Activated CD4-positive, CD25-positive, alpha-beta regulatory T cell treated with anti-CD3 and anti-CD28 coated beads, Interleukin-2, amount 50 U/mL, for 16 hours (primary cell): ENCODE measurements around the gene SPATA9.

Source experiments
- DNase-seq: peaks from one replicate; pipeline ENCODE4 v3.0.0-alpha.2; 2020; ENCODE audit warnings: low read depth, low spot score

The SPATA9 gene

GRCh38 chr5:95682891-95683290 is at the start of gene SPATA9:
TSS of gene SPATA9 (minus strand) at chr5:95682991. CDS start at chr5:95682854, 137 bp downstream.
- DNase-seq = no peak

GRCh38 chr5:95731571-95732554 is 49.1 kb upstream of the SPATA9 start:
- no peak for DNase-seq

- no peak for DNase-seq
Measured at GRCh38 chr5:95730730-95731570, 48.2 kb upstream of the SPATA9 start, which contains the start of gene RHOBTB3. TSS of gene RHOBTB3 (plus strand) at chr5:95731336. CDS start at chr5:95731683, 347 bp downstream.

- DNase-seq = no peak
Measured at GRCh38 chr5:95730011-95730700, 47.4 kb upstream of the SPATA9 start.

GRCh38 chr5:95729115-95730010 is 46.6 kb upstream of the SPATA9 start:
- DNase-seq = no peak

- DNase-seq = no peak
Measured at GRCh38 chr5:95728494-95729114, 45.8 kb upstream of the SPATA9 start.

GRCh38 chr5:95727764-95728191 is 45.0 kb upstream of the SPATA9 start:
- DNase-seq = no peak

- DNase-seq = no peak
Measured at GRCh38 chr5:95726811-95727763, 44.3 kb upstream of the SPATA9 start.

- DNase-seq = no peak
Measured at GRCh38 chr5:95725937-95726810, 43.4 kb upstream of the SPATA9 start.

GRCh38 chr5:95725071-95725820 is 42.5 kb upstream of the SPATA9 start:
- DNase-seq = no peak

- no peak for DNase-seq
Measured at GRCh38 chr5:95723632-95724369, 41.0 kb upstream of the SPATA9 start.

- DNase-seq = no peak
Measured at GRCh38 chr5:95721582-95722295, 38.9 kb upstream of the SPATA9 start.

GRCh38 chr5:95720094-95720786 is 37.4 kb upstream of the SPATA9 start:
- DNase-seq = no peak

GRCh38 chr5:95718738-95719137 is 35.9 kb upstream of the SPATA9 start:
- DNase-seq = no peak

- DNase-seq = no peak
Measured at GRCh38 chr5:95718203-95718602, 35.4 kb upstream of the SPATA9 start.
